ENCODE data around the gene TSC2.
"Not testable (repeated sequence)": the region's sequence is repeated elsewhere in the genome, so short reads cannot be mapped to it uniquely, and the experiment has no call there.

The TSC2 gene

GRCh38 chr16:2031081-2031577 lies 16.7 kb upstream of the TSC2 start:
- no peak for DNase-seq

- no peak for DNase-seq
Measured at GRCh38 chr16:2032285-2033056, 15.3 kb upstream of the TSC2 start.

GRCh38 chr16:2033057-2033908 lies 14.5 kb upstream of the TSC2 start:
- DNase-seq: no peak

GRCh38 chr16:2033909-2034695 lies 13.7 kb upstream of the TSC2 start:
- not testable (repeated sequence) for DNase-seq

GRCh38 chr16:2034696-2035430 lies 12.9 kb upstream of the TSC2 start:
- no peak for DNase-seq

GRCh38 chr16:2035431-2036199 lies 12.2 kb upstream of the TSC2 start:
- DNase-seq: peak; percentile 70 to 83 (median 80)

- no peak for DNase-seq
Measured at GRCh38 chr16:2036200-2036966, 11.4 kb upstream of the TSC2 start.

- DNase-seq: no peak
Measured at GRCh38 chr16:2037115-2037514, 10.7 kb upstream of the TSC2 start.

- DNase-seq: no peak
Measured at GRCh38 chr16:2037647-2038381, 10.0 kb upstream of the TSC2 start.

- DNase-seq: no peak
Measured at GRCh38 chr16:2038382-2039231, 9.2 kb upstream of the TSC2 start.

GRCh38 chr16:2039274-2040031 lies 8.3 kb upstream of the TSC2 start:
- peak; percentile 24 to 88 (median 59) for DNase-seq

- no peak for DNase-seq
Measured at GRCh38 chr16:2040041-2040786, 7.6 kb upstream of the TSC2 start.

- DNase-seq: peak in 2 of 3 experiments; percentile 57 to 87
Measured at GRCh38 chr16:2040787-2041522, 6.8 kb upstream of the TSC2 start.

- DNase-seq: peak; percentile 83 to 97 (median 93)
Measured at GRCh38 chr16:2042171-2042985, 5.4 kb upstream of the TSC2 start.

GRCh38 chr16:2042986-2043666 lies 4.7 kb upstream of the TSC2 start:
- peak in 1 of 3 experiments; percentile 82 for DNase-seq

Measured in NCI-H1417 (cell line).